K562 (cell line): ENCODE measurements around the gene ARIH1.

Experiments
- BHLHE40 ChIP-seq: IDR thresholded peaks from 2 replicates; pipeline ENCODE4 v1.6.1; 2011; ENCODE audit warnings: low read length, improper control_type of control experiment
- CTCF ChIP-seq, 3 experiments: IDR thresholded peaks in 2 of 3; conservative IDR thresholded peaks in 1 of 3; 2 replicates each; pipeline ENCODE4 v1.5.1; 2011 to 2012; ENCODE audit warnings: low read length in 3 of 3, mild to moderate bottlenecking in 3 of 3, control low read depth in 2 of 3, improper control_type of control experiment in 1 of 3, inconsistent platforms in 1 of 3, low read depth in 1 of 3, mixed read lengths in 1 of 3, moderate library complexity in 1 of 3; ENCODE audit not compliant: insufficient read depth in 2 of 3
- EZH2 ChIP-seq: IDR thresholded peaks from 2 replicates; pipeline ENCODE4 v1.6.1; 2012; ENCODE audit warnings: low read depth, mild to moderate bottlenecking, inconsistent platforms, low read length, borderline replicate concordance
- MAX ChIP-seq: sonication (generic); formaldehyde crosslinking; IDR thresholded peaks from 2 replicates; pipeline ENCODE4 v1.9.0; 2022; ENCODE audit warnings: mild to moderate bottlenecking, missing genetic modification reagents
- MYC ChIP-seq, 2 experiments: fragments of 250-450 bp in 1 of 2; sonication (Bioruptor Pico) in 1 of 2; IDR thresholded peaks; 2 replicates each; pipeline versions ENCODE4 v1.5.1 to v1.6.1; 2012 to 2021; ENCODE audit warnings: low read depth in 2 of 2, borderline replicate concordance in 1 of 2, improper control_type of control experiment in 1 of 2, low read length in 1 of 2, mild to moderate bottlenecking in 1 of 2, moderate library complexity in 1 of 2
- POLR2A ChIP-seq: fragments of 450-650 bp; conservative IDR thresholded peaks from 2 replicates; pipeline ENCODE4 v1.6.1; 2016
- REST ChIP-seq, 2 experiments: fragments of 450-650 bp; formaldehyde crosslinking in 1 of 2; IDR thresholded peaks; 2 replicates each; pipeline versions ENCODE4 v1.4.0 to v1.6.1; 2014 to 2020; ENCODE audit warnings: mild to moderate bottlenecking in 2 of 2, borderline replicate concordance in 1 of 2, low read depth in 1 of 2
- SP2 ChIP-seq: IDR thresholded peaks from 2 replicates; pipeline ENCODE4 v1.6.1; 2011; ENCODE audit warnings: mild to moderate bottlenecking, low read depth, low read length, moderate library complexity; ENCODE audit not compliant: poor library complexity, severe bottlenecking; ENCODE audit errors: extremely low read depth
- UBTF ChIP-seq, 2 experiments: IDR thresholded peaks; 2 replicates each; pipeline ENCODE4 v1.6.1; 2012; ENCODE audit warnings: improper control_type of control experiment in 2 of 2, low read depth in 2 of 2, low read length in 2 of 2, borderline replicate concordance in 1 of 2

GRCh38 chr15:72591361-72591760 is 117.2 kb downstream of the ARIH1 start:
- no peak for TF ChIP-seq REST (IDR thresholded peaks at IDR 0.05; ENCODE audit: borderline replicate concordance)
- TF ChIP-seq REST (CRISPR knock-in tag; IDR thresholded peaks at IDR 0.05; ENCODE audit: low read depth): no peak
- TF ChIP-seq POLR2A: no peak
- TF ChIP-seq MYC (IDR thresholded peaks at IDR 0.05; ENCODE audit: low read depth, low read length): no peak
- TF ChIP-seq MYC (CRISPR knock-in tag; IDR thresholded peaks at IDR 0.05; ENCODE audit: borderline replicate concordance, low read depth): no peak
- no peak for TF ChIP-seq BHLHE40
- TF ChIP-seq MAX (CRISPR knock-in tag): no peak
- no peak for TF ChIP-seq UBTF (IDR thresholded peaks at IDR 0.05; ENCODE audit: borderline replicate concordance in 1 of 2, low read depth in 2 of 2, low read length in 2 of 2)
- TF ChIP-seq CTCF (IDR thresholded peaks at IDR 0.05 in 2 of 3, conservative IDR thresholded peaks at IDR 0.05 in 1 of 3; ENCODE audit: insufficient read depth in 2 of 3, low read depth in 1 of 3, low read length in 3 of 3): no peak
- TF ChIP-seq SP2: no peak
- no peak for TF ChIP-seq EZH2
